ENCODE data around the gene OLFML2A. TPM values are rescaled to one million over a fixed set of nuclear protein-coding genes. Genes with fewer than 3 reads are reported as not detected.

OLFML2A gene
- total and polyA plus RNA-seq, 2 donors (not counting 1 experiment from before 2014, with no cell fraction given), result 2.7 to 33.7 TPM

DNA sequence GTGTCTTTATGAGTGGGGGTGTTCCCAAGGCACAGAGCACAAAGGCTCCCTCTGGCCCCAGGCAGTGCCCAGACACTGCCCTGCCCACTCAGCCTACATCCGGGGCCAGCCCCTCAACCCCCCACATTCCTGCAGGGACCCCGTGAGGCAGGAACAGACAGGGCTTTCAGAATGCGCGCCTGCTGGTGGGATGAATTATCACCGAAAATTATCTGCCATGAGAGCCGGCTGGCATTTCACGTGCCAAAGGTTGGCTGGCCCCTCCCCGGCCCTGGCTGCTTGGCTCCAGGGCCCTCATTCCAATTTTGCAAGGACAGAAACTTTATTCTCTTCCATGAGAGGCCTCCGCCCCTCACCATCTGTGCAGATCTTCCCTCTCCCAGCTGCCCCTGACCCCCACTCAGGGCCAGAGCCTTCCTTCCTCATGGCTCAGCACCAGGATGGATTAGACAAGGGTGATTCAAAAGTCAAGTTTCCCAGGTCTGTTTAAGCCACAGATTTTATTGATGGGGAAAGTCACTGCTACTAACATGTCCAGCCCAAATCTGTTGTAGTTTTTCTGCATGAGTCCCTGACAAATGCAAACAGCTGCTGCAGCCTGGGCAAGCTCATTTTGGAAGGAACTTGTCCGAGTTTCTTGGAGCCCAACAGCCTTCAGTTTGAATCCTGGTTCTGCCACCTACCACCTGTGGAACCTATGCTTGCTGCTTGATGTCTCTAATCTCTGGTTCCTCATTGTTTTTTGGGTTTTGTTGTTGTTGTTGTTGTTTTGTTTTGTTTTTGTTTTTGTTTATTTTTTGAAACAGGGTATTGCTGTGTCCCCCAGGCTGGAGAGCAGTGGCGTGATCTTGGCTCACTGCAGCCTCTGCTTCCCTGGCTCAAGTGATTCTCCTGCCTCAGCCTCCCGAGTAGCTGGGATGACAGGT is 44.0 kb downstream of the OLFML2A start:
- H3K27ac ChIP-seq (ENCODE audit: insufficient read depth, low read length), result no peak overlapping the region

DNA sequence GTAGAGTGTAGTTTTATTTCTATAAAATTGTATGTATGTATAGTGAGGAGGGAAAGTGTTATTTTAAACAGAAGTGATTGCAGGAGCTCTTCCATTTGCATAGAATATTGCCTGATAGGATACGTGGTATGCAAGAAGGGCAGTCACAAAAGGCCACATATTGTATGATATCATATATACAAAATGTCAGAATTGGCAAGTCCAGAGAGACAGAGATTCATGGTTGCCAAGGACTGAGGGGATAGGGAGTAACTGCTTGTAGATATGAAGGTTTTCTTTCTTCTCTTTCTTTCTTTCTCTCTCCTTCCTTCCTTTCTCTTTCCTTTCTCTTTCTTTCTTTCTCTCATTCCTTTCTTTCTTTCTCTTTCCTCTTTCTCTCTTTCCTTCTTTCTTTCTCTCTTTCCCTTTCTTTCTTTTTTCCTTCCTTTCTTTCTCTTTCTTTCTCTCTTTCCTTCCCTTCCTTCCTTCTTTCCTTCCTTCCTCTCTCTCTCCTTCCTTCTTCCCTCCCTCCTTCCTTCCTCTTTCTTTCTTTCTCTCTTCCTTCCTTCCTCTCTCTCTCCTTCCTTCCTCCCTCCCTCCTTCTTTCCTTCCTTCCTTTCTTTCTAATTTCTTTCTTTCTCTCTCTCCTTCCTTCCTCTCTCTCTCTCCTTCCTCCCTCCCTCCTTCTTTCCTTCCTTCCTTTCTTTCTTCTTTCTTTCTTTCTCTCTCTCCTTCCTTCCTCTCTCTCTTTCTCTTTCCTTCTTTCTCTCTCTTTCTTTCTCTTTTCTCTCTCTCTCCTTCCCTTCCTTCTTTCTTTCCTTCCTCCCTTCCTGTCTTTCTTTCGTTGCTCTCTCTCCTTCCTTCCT is 51.8 kb downstream of the OLFML2A start:
- DNase-seq (ENCODE audit: low read depth in 2 of 2), result no peak
- H2AFZ ChIP-seq (ENCODE audit: low read length), result no peak overlapping the region
- no peak overlapping the region for H3K4me3 ChIP-seq (replicated peaks in 1 of 4; ENCODE audit: control extremely low read depth in 1 of 4, insufficient read depth in 1 of 4, low read depth in 3 of 4, low read length in 4 of 4)
- H3K4me1 ChIP-seq (ENCODE audit: control insufficient read depth, extremely low read depth, insufficient read depth, low read length), result peaks cover 9% of the 10 kb centered on the region
- no peaks in the 10 kb centered on the region for H3K9me3 ChIP-seq (ENCODE audit: control insufficient read depth, insufficient read depth, low read depth, low read length)
- no peaks in the 10 kb centered on the region for H4K20me1 ChIP-seq (ENCODE audit: control insufficient read depth, extremely low read depth, insufficient read depth, low read length)
- no peak overlapping the region for H3K4me2 ChIP-seq (ENCODE audit: extremely low read depth, insufficient read depth, low read length)
- no peaks in the 10 kb centered on the region for H3K36me3 ChIP-seq (ENCODE audit: control insufficient read depth, insufficient read depth, low read length)
- H3K27me3 ChIP-seq (ENCODE audit: control insufficient read depth, insufficient read depth, low read length), result no peaks in the 10 kb centered on the region
- TF ChIP-seq, protein P1, sequence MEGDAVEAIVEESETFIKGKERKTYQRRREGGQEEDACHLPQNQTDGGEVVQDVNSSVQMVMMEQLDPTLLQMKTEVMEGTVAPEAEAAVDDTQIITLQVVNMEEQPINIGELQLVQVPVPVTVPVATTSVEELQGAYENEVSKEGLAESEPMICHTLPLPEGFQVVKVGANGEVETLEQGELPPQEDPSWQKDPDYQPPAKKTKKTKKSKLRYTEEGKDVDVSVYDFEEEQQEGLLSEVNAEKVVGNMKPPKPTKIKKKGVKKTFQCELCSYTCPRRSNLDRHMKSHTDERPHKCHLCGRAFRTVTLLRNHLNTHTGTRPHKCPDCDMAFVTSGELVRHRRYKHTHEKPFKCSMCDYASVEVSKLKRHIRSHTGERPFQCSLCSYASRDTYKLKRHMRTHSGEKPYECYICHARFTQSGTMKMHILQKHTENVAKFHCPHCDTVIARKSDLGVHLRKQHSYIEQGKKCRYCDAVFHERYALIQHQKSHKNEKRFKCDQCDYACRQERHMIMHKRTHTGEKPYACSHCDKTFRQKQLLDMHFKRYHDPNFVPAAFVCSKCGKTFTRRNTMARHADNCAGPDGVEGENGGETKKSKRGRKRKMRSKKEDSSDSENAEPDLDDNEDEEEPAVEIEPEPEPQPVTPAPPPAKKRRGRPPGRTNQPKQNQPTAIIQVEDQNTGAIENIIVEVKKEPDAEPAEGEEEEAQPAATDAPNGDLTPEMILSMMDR (conservative IDR thresholded peaks at IDR 0.05 in 1 of 2, IDR thresholded peaks at IDR 0.05 in 1 of 2; ENCODE audit: low read depth in 1 of 2, low read length in 2 of 2), result no peak
- no peak for TF ChIP-seq EZH2 (IDR thresholded peaks at IDR 0.05; ENCODE audit: low read length, missing control alignments)
- H3K27ac ChIP-seq (ENCODE audit: insufficient read depth, low read length), result no peak overlapping the region
- H3K9ac ChIP-seq (ENCODE audit: insufficient read depth, low read length), result no peak overlapping the region
- H3K79me2 ChIP-seq (ENCODE audit: control insufficient read depth, insufficient read depth, low read length), result no peaks in the 10 kb centered on the region

More for the DNA sequence above, 44.0 kb downstream of the OLFML2A start:
- H3K79me2 ChIP-seq (ENCODE audit: control insufficient read depth, insufficient read depth, low read length), result no peaks in the 10 kb centered on the region
- TF ChIP-seq, protein P1 (conservative IDR thresholded peaks at IDR 0.05 in 1 of 2, IDR thresholded peaks at IDR 0.05 in 1 of 2; ENCODE audit: low read depth in 1 of 2, low read length in 2 of 2), result no peak
- no peak for TF ChIP-seq EZH2 (IDR thresholded peaks at IDR 0.05; ENCODE audit: low read length, missing control alignments)
- H4K20me1 ChIP-seq (ENCODE audit: control insufficient read depth, extremely low read depth, insufficient read depth, low read length), result no peaks in the 10 kb centered on the region
- H3K36me3 ChIP-seq (ENCODE audit: control insufficient read depth, insufficient read depth, low read length), result no peaks in the 10 kb centered on the region
- no peak overlapping the region for H3K9ac ChIP-seq (ENCODE audit: insufficient read depth, low read length)
- H3K27me3 ChIP-seq (ENCODE audit: control insufficient read depth, insufficient read depth, low read length), result no peaks in the 10 kb centered on the region
- peaks cover 2% of the 10 kb centered on the region for H3K4me1 ChIP-seq (ENCODE audit: control insufficient read depth, extremely low read depth, insufficient read depth, low read length)
- no peak overlapping the region for H2AFZ ChIP-seq (ENCODE audit: low read length)
- no peaks in the 10 kb centered on the region for H3K9me3 ChIP-seq (ENCODE audit: control insufficient read depth, insufficient read depth, low read depth, low read length)
- DNase-seq (ENCODE audit: low read depth in 2 of 2), result peak in 1 of 2 donors; percentile 53
- no peak overlapping the region for H3K4me3 ChIP-seq (replicated peaks in 1 of 4; ENCODE audit: control extremely low read depth in 1 of 4, insufficient read depth in 1 of 4, low read depth in 3 of 4, low read length in 4 of 4)
- H3K4me2 ChIP-seq (ENCODE audit: extremely low read depth, insufficient read depth, low read length), result no peak overlapping the region

DNA sequence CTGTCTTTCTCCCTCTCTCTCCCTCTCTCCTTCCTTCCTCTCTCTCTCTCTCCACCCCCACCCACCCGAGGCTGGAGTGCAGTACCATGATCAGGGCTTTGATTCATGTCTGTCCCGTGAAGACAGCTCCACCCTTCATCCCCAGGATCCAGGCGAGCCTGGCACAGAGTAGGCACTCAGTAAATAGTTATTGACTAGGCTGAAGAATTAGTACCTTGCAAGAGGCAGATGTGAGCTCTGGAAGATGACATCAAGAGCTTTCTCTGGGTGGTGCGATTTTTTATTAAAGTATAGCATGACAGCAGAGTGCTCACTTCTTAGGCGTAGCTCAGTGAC is 52.4 kb downstream of the OLFML2A start:
- DNase-seq (ENCODE audit: low read depth in 2 of 2), result no peak
- Histone ChIP-seq H4K20me1 (ENCODE audit: control insufficient read depth, extremely low read depth, insufficient read depth, low read length) (no peaks in the 10 kb centered on the region), H3K79me2 (ENCODE audit: control insufficient read depth, insufficient read depth, low read length) (no peaks in the 10 kb centered on the region), H3K36me3 (ENCODE audit: control insufficient read depth, insufficient read depth, low read length) (no peaks in the 10 kb centered on the region), H3K27ac (ENCODE audit: insufficient read depth, low read length) (no peak overlapping the region), H3K27me3 (ENCODE audit: control insufficient read depth, insufficient read depth, low read length) (no peaks in the 10 kb centered on the region), H3K4me2 (ENCODE audit: extremely low read depth, insufficient read depth, low read length) (no peak overlapping the region), H3K4me3 (replicated peaks in 1 of 4; ENCODE audit: control extremely low read depth in 1 of 4, insufficient read depth in 1 of 4, low read depth in 3 of 4, low read length in 4 of 4) (no peak overlapping the region), H2AFZ (ENCODE audit: low read length) (no peak overlapping the region), H3K9ac (ENCODE audit: insufficient read depth, low read length) (no peak overlapping the region), H3K4me1 (ENCODE audit: control insufficient read depth, extremely low read depth, insufficient read depth, low read length) (peaks cover 10% of the 10 kb centered on the region), H3K9me3 (ENCODE audit: control insufficient read depth, insufficient read depth, low read depth, low read length) (no peaks in the 10 kb centered on the region)
- no peak for TF ChIP-seq EZH2 (IDR thresholded peaks at IDR 0.05; ENCODE audit: low read length, missing control alignments)
- TF ChIP-seq, protein P1 (conservative IDR thresholded peaks at IDR 0.05 in 1 of 2, IDR thresholded peaks at IDR 0.05 in 1 of 2; ENCODE audit: low read depth in 1 of 2, low read length in 2 of 2), result no peak

Data from fibroblast of lung (primary cell).